Neutrophil (primary cell): ENCODE results near the gene RHBG.

ENCODE experiments used
- H3K27ac ChIP-seq: fragments of 200-600 bp; sonication (generic); 2 replicates; pipeline ENCODE4 v1.5.1; 2016; ENCODE audit warnings: mild to moderate bottlenecking, moderate library complexity
- H3K27me3 ChIP-seq: fragments of 200-600 bp; sonication (generic); 2 replicates; pipeline ENCODE4 v1.6.0; 2016; ENCODE audit warnings: mild to moderate bottlenecking
- H3K36me3 ChIP-seq: fragments of 200-600 bp; sonication (generic); 2 replicates; pipeline ENCODE4 v1.5.1; 2017
- H3K4me1 ChIP-seq, 2 experiments: fragments of 200-600 bp in 1 of 2; sonication (generic) in 1 of 2; 1 replicate in 1 of 2; 2 replicates in 1 of 2; pipeline versions ENCODE4 v1.5.1 to v1.6.1; 2013 to 2016; ENCODE audit warnings: low read depth in 1 of 2, low read length in 1 of 2, mild to moderate bottlenecking in 1 of 2, moderate library complexity in 1 of 2; ENCODE audit not compliant: control insufficient read depth in 1 of 2, insufficient read depth in 1 of 2
- H3K4me3 ChIP-seq, 2 experiments: fragments of 200-600 bp in 1 of 2; sonication (generic) in 1 of 2; 1 replicate in 1 of 2; 2 replicates in 1 of 2; pipeline ENCODE4 v1.5.1; 2013 to 2016; ENCODE audit warnings: low read depth in 1 of 2, low read length in 1 of 2, mild to moderate bottlenecking in 1 of 2, moderate library complexity in 1 of 2
- H3K9me3 ChIP-seq: fragments of 200-600 bp; sonication (generic); 2 replicates; pipeline ENCODE4 v1.5.1; 2016
- TF ChIP-seq, protein P1 (sequence below): fragments of 200-600 bp; sonication (generic); IDR thresholded peaks from 2 replicates; pipeline ENCODE4 v1.5.1; 2016; ENCODE audit warnings: antibody characterized with exemption

Gene RHBG

GRCh38 chr1:156382561-156382960, 13.6 kb downstream of the RHBG start:
- Histone ChIP-seq H3K4me1 (no peaks in the 10 kb centered on the region), H3K36me3 (no peaks in the 10 kb centered on the region), H3K27ac (no peak overlapping the region), H3K9me3 (no peaks in the 10 kb centered on the region), H3K4me3 (no peak overlapping the region), H3K27me3 (peaks cover 53% of the 10 kb centered on the region)
- TF ChIP-seq, protein P1, sequence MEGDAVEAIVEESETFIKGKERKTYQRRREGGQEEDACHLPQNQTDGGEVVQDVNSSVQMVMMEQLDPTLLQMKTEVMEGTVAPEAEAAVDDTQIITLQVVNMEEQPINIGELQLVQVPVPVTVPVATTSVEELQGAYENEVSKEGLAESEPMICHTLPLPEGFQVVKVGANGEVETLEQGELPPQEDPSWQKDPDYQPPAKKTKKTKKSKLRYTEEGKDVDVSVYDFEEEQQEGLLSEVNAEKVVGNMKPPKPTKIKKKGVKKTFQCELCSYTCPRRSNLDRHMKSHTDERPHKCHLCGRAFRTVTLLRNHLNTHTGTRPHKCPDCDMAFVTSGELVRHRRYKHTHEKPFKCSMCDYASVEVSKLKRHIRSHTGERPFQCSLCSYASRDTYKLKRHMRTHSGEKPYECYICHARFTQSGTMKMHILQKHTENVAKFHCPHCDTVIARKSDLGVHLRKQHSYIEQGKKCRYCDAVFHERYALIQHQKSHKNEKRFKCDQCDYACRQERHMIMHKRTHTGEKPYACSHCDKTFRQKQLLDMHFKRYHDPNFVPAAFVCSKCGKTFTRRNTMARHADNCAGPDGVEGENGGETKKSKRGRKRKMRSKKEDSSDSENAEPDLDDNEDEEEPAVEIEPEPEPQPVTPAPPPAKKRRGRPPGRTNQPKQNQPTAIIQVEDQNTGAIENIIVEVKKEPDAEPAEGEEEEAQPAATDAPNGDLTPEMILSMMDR: no peak

GRCh38 chr1:156383023-156383422, 14.0 kb downstream of the RHBG start:
- no peak overlapping the region for H3K4me3 ChIP-seq
- H3K27me3 ChIP-seq: peaks cover 53% of the 10 kb centered on the region
- H3K36me3 ChIP-seq: no peaks in the 10 kb centered on the region
- TF ChIP-seq, protein P1: no peak
- H3K27ac ChIP-seq: no peak overlapping the region
- no peaks in the 10 kb centered on the region for H3K9me3 ChIP-seq
- no peaks in the 10 kb centered on the region for H3K4me1 ChIP-seq

DNA sequence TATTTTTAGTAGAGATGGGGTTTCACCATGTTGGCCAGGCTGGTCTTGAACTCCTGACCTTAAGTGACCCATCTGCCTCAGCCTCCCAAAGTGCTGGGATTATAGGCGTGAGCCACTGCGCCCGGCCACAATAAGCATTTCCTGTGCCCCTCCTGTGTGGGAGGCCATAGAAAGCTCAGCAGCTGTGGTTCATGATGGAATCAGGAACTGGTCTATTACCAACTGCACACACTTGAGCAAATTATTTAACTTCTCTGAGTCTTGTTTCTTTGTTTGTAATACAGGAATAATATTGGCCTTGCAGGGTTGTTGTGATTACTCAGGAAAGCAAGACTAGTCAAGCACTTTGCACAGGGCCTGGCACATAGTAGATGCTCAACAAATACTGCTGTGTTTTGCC, 15.0 kb downstream of the RHBG start:
- H3K27me3 ChIP-seq: peaks cover 61% of the 10 kb centered on the region
- no peaks in the 10 kb centered on the region for H3K9me3 ChIP-seq
- H3K4me1 ChIP-seq: no peaks in the 10 kb centered on the region
- H3K36me3 ChIP-seq: no peaks in the 10 kb centered on the region
- H3K27ac ChIP-seq: no peak overlapping the region
- TF ChIP-seq, protein P1: no peak
- H3K4me3 ChIP-seq: no peak overlapping the region

- Histone ChIP-seq H3K27me3 (peaks cover 68% of the 10 kb centered on the region), H3K4me1 (no peaks in the 10 kb centered on the region), H3K27ac (no peak overlapping the region), H3K36me3 (no peaks in the 10 kb centered on the region), H3K4me3 (no peak overlapping the region), H3K9me3 (no peaks in the 10 kb centered on the region)
- TF ChIP-seq, protein P1: no peak
These were observed 15.6 kb downstream of the RHBG start for GRCh38 chr1:156384658-156385057.

GRCh38 chr1:156385534-156386031, 16.6 kb downstream of the RHBG start:
- peaks cover 77% of the 10 kb centered on the region for H3K27me3 ChIP-seq
- H3K4me1 ChIP-seq: no peaks in the 10 kb centered on the region
- TF ChIP-seq, protein P1: peak; percentile 84
- no peaks in the 10 kb centered on the region for H3K36me3 ChIP-seq
- no peak overlapping the region for H3K27ac ChIP-seq
- H3K4me3 ChIP-seq: no peak overlapping the region
- H3K9me3 ChIP-seq: no peaks in the 10 kb centered on the region
